HepG2 (cell line): ENCODE data around the gene IQUB. TPM values are rescaled to one million over a fixed set of nuclear protein-coding genes. Genes with fewer than 3 reads are reported as not detected.
"Not testable (repeated sequence)": the region's sequence is repeated elsewhere in the genome, so short reads cannot be mapped to it uniquely, and the experiment has no call there.

ENCODE experiments used
- ATAC-seq: fragments of 200-7000 bp; cut with Tn5 transposase; 3 replicates; pipeline ENCODE4 v1.9.1; 2020; ENCODE audit warnings: mild to moderate bottlenecking, moderate library complexity
- BruUV-seq: library from RNA; stranded (reverse); fragments of 400-500 nt; replicated peaks from 2 replicates; lab custom pipeline; 2021; lab: Mats Ljungman, UMichigan
- CTCF ChIA-PET: fragments of 300-600 bp; formaldehyde crosslinking; extraction: SDS; loops from one replicate; lab custom pipeline; 2021; ENCODE audit warnings: low total read pairs, inconsistent platforms, low intra/inter-chr PET ratio; lab: Yijun Ruan, JAX
- POLR2A ChIA-PET: fragments of 350-600 bp; sonication (Branson Sonifier 250); formaldehyde crosslinking; loops from one replicate; lab custom pipeline; 2020; ENCODE audit warnings: antibody characterized with exemption, inconsistent platforms; lab: Yijun Ruan, JAX
- DNase-seq: peaks from one replicate; pipeline ENCODE4 v3.0.0-alpha.2; 2015; ENCODE audit warnings: low spot score
- FAIRE-seq: peaks from 3 replicates; lab custom pipeline; 2011; peaks lifted over from hg19 to GRCh38; lab: Jason Lieb, UNC
- H2AFZ ChIP-seq: one replicate; pipeline ENCODE4 v1.6.1; 2011; ENCODE audit warnings: low read length, inconsistent platforms
- H3K27ac ChIP-seq: fragments of 300-600 bp; 3 replicates; pipeline ENCODE4 v1.8.0; 2011; ENCODE audit warnings: mixed run types, mild to moderate bottlenecking, mixed read lengths, low read length, inconsistent platforms; ENCODE audit not compliant: insufficient read depth; ENCODE audit errors: extremely low read length
- H3K27me3 ChIP-seq, 2 experiments: fragments of 200-600 bp in 1 of 2; 2 replicates in 1 of 2; 3 replicates in 1 of 2; pipeline versions ENCODE4 v1.6.0 to v1.8.0; 2011; ENCODE audit warnings: low read length in 2 of 2, mild to moderate bottlenecking in 2 of 2, moderate library complexity in 2 of 2, inconsistent platforms in 1 of 2; ENCODE audit not compliant: insufficient read depth in 2 of 2, control insufficient read depth in 1 of 2
- H3K36me3 ChIP-seq, 2 experiments: fragments of 200-600 bp in 1 of 2; replicated peaks in 1 of 2; 2 replicates in 1 of 2; 3 replicates in 1 of 2; pipeline versions ENCODE4 v1.5.1 to v1.8.0; 2011; ENCODE audit warnings: low read length in 2 of 2, inconsistent platforms in 1 of 2; ENCODE audit not compliant: insufficient read depth in 2 of 2, control insufficient read depth in 1 of 2
- H3K4me1 ChIP-seq: 2 replicates; pipeline ENCODE4 v1.5.1; 2012; ENCODE audit warnings: low read length, inconsistent platforms; ENCODE audit not compliant: insufficient read depth
- H3K4me2 ChIP-seq: 2 replicates; pipeline ENCODE4 v1.6.0; 2011; ENCODE audit warnings: low read depth, low read length, inconsistent platforms
- H3K4me3 ChIP-seq, 3 experiments: fragments of 200-600 bp in 1 of 3; sonication (generic), shearing (Covaris generic) in 1 of 3; replicated peaks in 1 of 3; 2 replicates each; pipeline ENCODE4 v1.5.1; 2011 to 2016; ENCODE audit warnings: low read length in 3 of 3, inconsistent platforms in 2 of 3, low read depth in 2 of 3, mild to moderate bottlenecking in 2 of 3, control low read depth in 1 of 3, mixed read lengths in 1 of 3; ENCODE audit not compliant: insufficient read depth in 1 of 3
- H3K79me2 ChIP-seq: one replicate; pipeline ENCODE4 v1.6.1; 2011; ENCODE audit warnings: low read length, inconsistent platforms; ENCODE audit not compliant: insufficient read depth
- H3K9ac ChIP-seq: 2 replicates; pipeline ENCODE4 v1.6.0; 2011; ENCODE audit warnings: mild to moderate bottlenecking, low read depth, low read length, inconsistent platforms; ENCODE audit not compliant: insufficient read depth
- H3K9me3 ChIP-seq: 2 replicates; pipeline ENCODE4 v1.5.1; 2012; ENCODE audit warnings: mild to moderate bottlenecking, low read length
- H4K20me1 ChIP-seq: 2 replicates; pipeline ENCODE4 v1.6.0; 2011; ENCODE audit warnings: inconsistent platforms, mild to moderate bottlenecking, low read length, moderate library complexity; ENCODE audit not compliant: insufficient read depth
- WGBS: methylation state at CpG from one replicate; pipeline ENCODE4 v1.1.6; 2017; ENCODE audit warnings: low lambda C conversion rate; 5-methylcytosine and 5-hydroxymethylcytosine counted together
- in situ Hi-C: cut with HindIII; loops from 2 replicates; pipeline ENCODE4 v1.10.0; 2017; ENCODE audit warnings: low pct_unique_long_range_greater_than_20kb; ENCODE audit not compliant: extremely low pct_ligation_motif_present
- intact Hi-C: fragments of 100-400 bp; cut with micrococcal nuclease; formaldehyde crosslinking; loops from one replicate; pipeline ENCODE4 v1.10.0; 2022; ENCODE audit not compliant: unreplicated experiment
- polyA plus RNA-seq, 8 experiments: library from polyadenylated mRNA; depleted of rRNA in 3 of 8; stranded (reverse) in 7 of 8; unstranded in 1 of 8; fragments of >200 nt; fragmentation: Illumina TruSeq in 4 of 8; extraction: Trizol in 4 of 8; gene quantifications; 2 replicates each; pipeline versions ENCODE4 v1.2.1 to v1.2.3, GENCODE V29; 2011 to 2016; ENCODE audit warnings: low read depth in 4 of 8, missing spikeins in 1 of 8, mixed read lengths in 1 of 8; ENCODE audit not compliant: insufficient read depth in 1 of 8
- total RNA-seq, 5 experiments: library from RNA; depleted of rRNA; stranded (reverse); fragments of >200 nt; fragmentation: Illumina TruSeq; extraction: Trizol; gene quantifications; 2 replicates each; pipeline ENCODE4 v1.2.3, GENCODE V29; 2016; ENCODE audit warnings: low read depth in 1 of 5

The IQUB gene
- total and polyA plus RNA-seq, 2 of the 13 experiments (the other 11 are each of a cell fraction or from before 2014, with no cell fraction given), result 0.07 TPM; not detected in 1

- CTCF ChIA-PET, result not testable (repeated sequence)
Observed at GRCh38 chr7:123532788-123533552, 1.4 kb downstream of the IQUB start.

DNA sequence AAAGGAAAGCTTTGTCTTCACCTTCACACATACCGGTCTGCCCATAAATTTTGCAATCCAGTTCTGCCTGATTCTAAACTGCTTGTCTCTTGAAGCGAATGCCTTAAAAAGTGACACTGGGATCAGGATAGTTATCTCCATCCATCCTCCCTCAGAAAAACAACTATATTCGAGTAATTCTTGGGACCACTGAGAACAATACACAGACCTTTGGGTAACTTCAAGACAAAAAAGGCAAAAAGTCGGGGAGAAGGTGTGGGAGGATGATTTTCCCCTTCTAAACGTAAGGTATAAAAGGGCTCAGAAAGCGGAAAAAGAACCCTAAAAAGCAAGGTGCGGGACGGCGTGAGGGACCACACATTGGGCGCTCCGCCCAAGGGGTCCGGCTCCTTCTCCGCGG is 2.1 kb downstream of the IQUB start:
- in situ Hi-C loops, H3K4me3 ChIP-seq, H4K20me1 ChIP-seq, H2AFZ ChIP-seq, H3K79me2 ChIP-seq, H3K4me2 ChIP-seq, H3K9ac ChIP-seq, CTCF ChIA-PET, H3K36me3 ChIP-seq, FAIRE-seq, H3K27ac ChIP-seq, POLR2A ChIA-PET, DNase-seq, BruUV-seq, intact Hi-C loops, H3K9me3 ChIP-seq: not testable (repeated sequence)
- Histone ChIP-seq H3K4me1 (peaks cover 13% of the 10 kb centered on the region), H3K27me3 (peaks cover 0 to 10% of the 10 kb centered on the region in 2 experiments; a peak in 3 of 5 replicates)
- ATAC-seq, result peak; percentile 3
- WGBS, result 10% methylated on average over 6 of the region's 14 CpGs

More at GRCh38 chr7:123532788-123533552, 1.4 kb downstream of the IQUB start:
- peaks cover 13% of the 10 kb centered on the region for H3K4me1 ChIP-seq
- POLR2A ChIA-PET, H3K79me2 ChIP-seq, DNase-seq, H3K36me3 ChIP-seq, H3K27ac ChIP-seq, H4K20me1 ChIP-seq, FAIRE-seq, H2AFZ ChIP-seq, in situ Hi-C loops, H3K9me3 ChIP-seq, intact Hi-C loops, H3K9ac ChIP-seq: not testable (repeated sequence)
- peak overlapping the region in 1 of 3 experiments; percentile 41; a peak in 3 of 6 replicates for H3K4me3 ChIP-seq
- WGBS, result 29% methylated on average over 5 of the region's 33 CpGs
- TSS peak; percentile 95 for BruUV-seq
- 0 out of 2 replicates have a peak overlapping the region, but pooled peaks have one; percentile 18 for H3K4me2 ChIP-seq
- peak; percentile 50 for ATAC-seq
- H3K27me3 ChIP-seq, result peaks cover 0 to 10% of the 10 kb centered on the region in 2 experiments; a peak in 3 of 5 replicates

- Histone ChIP-seq H3K27me3 (peaks cover 0 to 10% of the 10 kb centered on the region in 2 experiments; a peak in 3 of 5 replicates), H3K4me1 (peaks cover 13% of the 10 kb centered on the region)
- H3K36me3 ChIP-seq, H3K9me3 ChIP-seq, in situ Hi-C loops, H3K9ac ChIP-seq, CTCF ChIA-PET, FAIRE-seq, POLR2A ChIA-PET, ATAC-seq, H3K79me2 ChIP-seq, intact Hi-C loops, H3K4me2 ChIP-seq, H3K27ac ChIP-seq, H2AFZ ChIP-seq, DNase-seq, H3K4me3 ChIP-seq, H4K20me1 ChIP-seq, BruUV-seq: not testable (repeated sequence)
- 61% methylated on average over 11 of the region's 13 CpGs for WGBS
Observed at GRCh38 chr7:123530035-123530591, 4.3 kb downstream of the IQUB start.
